ENCODE results near the gene CCDC77. TPM values are rescaled to one million over a fixed set of nuclear protein-coding genes. Genes with fewer than 3 reads are reported as not detected.

The CCDC77 gene
- total RNA-seq, 1 experiment from 2014 or later, result 34.3 TPM

DNA sequence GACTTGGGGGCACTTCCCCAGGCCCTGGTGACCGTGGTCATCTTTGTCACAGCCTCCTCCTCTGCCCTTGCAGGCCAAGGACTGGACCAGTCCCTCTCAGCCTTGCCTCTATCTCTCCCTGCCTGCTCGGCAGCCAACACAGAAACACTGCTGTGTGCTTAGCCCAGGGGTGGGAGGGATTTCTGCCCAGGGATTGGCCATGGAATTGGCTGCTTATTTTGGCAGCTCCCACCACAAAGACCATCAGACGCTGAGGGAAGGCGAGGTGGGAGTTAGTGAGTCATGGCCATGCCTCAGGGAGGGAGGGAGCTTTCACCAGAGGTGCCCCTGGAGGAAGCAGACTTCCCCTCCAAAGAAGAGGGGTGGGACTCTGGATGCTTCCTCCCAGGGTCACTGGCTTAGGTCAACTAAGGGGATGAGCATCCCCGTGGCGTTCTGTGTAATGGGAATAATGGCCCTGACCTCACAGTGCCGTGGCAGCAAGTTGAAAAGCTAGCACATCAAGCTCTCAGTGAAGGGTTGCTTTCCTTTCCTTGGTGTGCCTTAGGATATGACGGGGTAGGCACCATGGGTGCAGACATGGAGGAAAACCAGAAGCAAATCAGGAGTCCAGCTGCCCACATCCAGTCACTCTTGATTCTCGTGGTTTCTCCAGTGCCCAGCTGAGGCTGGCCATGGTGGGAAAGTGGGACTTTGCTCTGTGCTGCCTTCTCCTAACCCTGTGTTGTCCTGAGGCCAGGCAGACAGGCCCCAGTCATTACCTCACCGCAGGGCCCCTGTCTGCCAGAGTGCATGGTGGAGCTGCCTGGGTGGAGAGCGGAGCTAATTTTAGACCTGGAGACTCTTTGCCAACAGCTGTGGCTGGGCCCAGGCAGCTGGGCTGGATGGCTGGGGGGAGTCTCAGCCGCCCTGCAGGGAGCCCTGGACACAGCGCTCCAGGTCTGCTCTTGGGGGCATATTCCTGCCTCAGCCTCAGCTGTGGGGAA is 79.7 kb downstream of the CCDC77 start:
- peak; percentile 88 for DNase-seq (ENCODE audit: low spot score)

DNA sequence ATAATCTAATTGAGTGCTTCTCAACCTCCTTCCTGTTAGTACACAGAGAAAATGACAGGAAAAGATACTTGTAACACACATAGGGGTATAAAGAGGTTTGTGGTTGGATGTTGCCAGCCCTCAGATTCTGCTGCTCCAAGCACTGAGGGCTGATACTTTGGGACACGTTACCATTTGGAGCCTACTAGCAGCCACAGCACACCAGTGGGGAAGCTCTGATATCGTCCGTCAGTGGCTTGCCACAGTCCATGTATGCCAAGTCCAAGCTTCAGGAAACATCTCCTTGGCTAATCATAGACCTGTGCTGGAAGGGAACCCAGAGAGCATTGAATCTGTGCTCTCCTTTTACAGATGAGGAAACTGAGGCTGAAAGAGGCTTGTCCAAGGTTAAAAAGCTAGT is 80.6 kb downstream of the CCDC77 start:
- DNase-seq (ENCODE audit: low spot score), result no peak

DNA sequence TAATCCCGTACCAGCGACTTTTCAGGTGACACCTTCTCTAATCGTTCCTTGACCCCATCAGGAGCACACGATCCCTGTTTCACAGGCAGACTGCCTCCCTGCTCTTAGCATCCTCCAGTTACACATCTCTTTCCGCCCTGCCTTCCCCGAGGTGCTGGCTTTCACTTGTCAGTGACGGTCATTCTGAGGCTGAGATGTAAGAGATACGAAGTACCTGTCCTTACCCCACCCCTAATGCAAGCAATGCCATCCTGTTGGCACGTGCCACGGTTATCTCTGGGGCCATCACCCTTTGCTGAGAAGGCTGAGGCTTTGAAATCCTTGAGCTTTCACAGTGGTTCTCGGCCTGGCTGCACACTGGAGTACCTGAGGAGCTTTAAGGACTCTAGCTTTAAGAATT is 82.7 kb downstream of the CCDC77 start:
- DNase-seq (ENCODE audit: low spot score), result no peak

DNA sequence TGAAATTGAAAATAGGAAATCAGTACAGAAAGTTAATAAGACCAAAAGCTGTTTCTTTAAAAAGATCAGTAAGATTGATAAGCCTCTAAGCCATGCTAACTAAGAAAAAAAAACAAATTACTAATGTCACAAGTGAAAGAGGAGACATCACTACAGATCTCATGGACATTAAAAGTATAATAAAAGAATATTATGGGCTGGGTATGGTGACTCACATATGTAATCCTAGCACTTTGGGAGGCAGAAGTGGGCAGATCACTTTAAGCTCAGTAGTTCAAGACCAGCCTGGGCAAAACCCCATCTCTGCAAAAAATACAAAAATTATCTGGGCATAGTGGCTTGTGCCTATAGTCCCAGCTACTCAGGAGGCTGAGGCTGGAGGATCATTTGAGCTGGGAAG is 88.8 kb downstream of the CCDC77 start:
- no peak for DNase-seq (ENCODE audit: low spot score)

Other genes starting within 250 kb of the CCDC77 start
- 0.08 TPM in 1 of 2 replicates, not detected in the other for gene SLC6A12, start 187.5 kb upstream of the CCDC77 start, total RNA-seq (2014; rRNA removed; shearing (Covaris generic))
- gene SLC6A13, start 138.8 kb upstream of the CCDC77 start, total RNA-seq (2014; rRNA removed; shearing (Covaris generic)), result 0.27 TPM in 1 of 2 replicates, not detected in the other
- gene KDM5A, start 12.3 kb upstream of the CCDC77 start, total RNA-seq (2014; rRNA removed; shearing (Covaris generic)), result 28.4 and 32.2 TPM in 2 replicates
- 3.0 and 3.3 TPM in 2 replicates for gene B4GALNT3, start 58.3 kb downstream of the CCDC77 start, total RNA-seq (2014; rRNA removed; shearing (Covaris generic))

Measured in H4 (cell line).